ENCODE data around the gene ZNF487.

ZNF487 gene

GRCh38 chr10:43524434-43525247, 87.7 kb downstream of the ZNF487 start:
- DNase-seq (ENCODE audit: low read depth, low spot score): no peak
